K562 (cell line): ENCODE measurements around the gene TALDO1. TPM values are rescaled to one million over a fixed set of nuclear protein-coding genes. Genes with fewer than 3 reads are reported as not detected.

Experiments
- ATAC-seq: fragments of 200-7000 bp; cut with Tn5 transposase; 3 replicates; pipeline ENCODE4 v1.9.1; 2020; ENCODE audit warnings: moderate library complexity
- BruUV-seq: library from RNA; stranded (reverse); fragments of 400-500 nt; replicated peaks from 2 replicates; lab custom pipeline; 2021; lab: Mats Ljungman, UMichigan
- CTCF ChIA-PET: fragments of 300-600 bp; formaldehyde crosslinking; extraction: SDS; loops from one replicate; lab custom pipeline; 2021; ENCODE audit warnings: low intra/inter-chr PET ratio; lab: Yijun Ruan, JAX
- POLR2A ChIA-PET: fragments of 300-600, 350-650 bp; sonication (Branson Sonifier 250); formaldehyde crosslinking; extraction: SDS; loops from one replicate; lab custom pipeline; 2021; ENCODE audit warnings: antibody characterized with exemption, inconsistent platforms; lab: Yijun Ruan, JAX
- DNase-seq, 4 experiments: peaks; one replicate each; pipeline versions ENCODE4 v3.0.0 to v3.0.0-alpha.2; 2011 to 2018; ENCODE audit warnings: low spot score in 3 of 4, mixed read lengths in 3 of 4; ENCODE audit errors: extremely low read depth in 1 of 4
- FAIRE-seq: peaks from 2 replicates; lab custom pipeline; 2011; peaks lifted over from hg19 to GRCh38; lab: Jason Lieb, UNC
- H2AFZ ChIP-seq: 2 replicates; pipeline ENCODE4 v1.6.0; 2011; ENCODE audit warnings: low read depth, low read length, control low read depth, inconsistent platforms
- H3K27ac ChIP-seq: fragments of 200-600 bp; 3 replicates; pipeline ENCODE4 v1.8.0; 2011; ENCODE audit warnings: low read depth, mild to moderate bottlenecking, control low read depth, inconsistent platforms, low read length, moderate library complexity, mixed read lengths; ENCODE audit errors: extremely low read depth
- H3K27me3 ChIP-seq, 2 experiments: fragments of 300-600 bp in 1 of 2; 2 replicates in 1 of 2; 3 replicates in 1 of 2; pipeline versions ENCODE4 v1.6.0 to v1.8.0; 2011; ENCODE audit warnings: inconsistent platforms in 2 of 2, low read length in 2 of 2, mild to moderate bottlenecking in 1 of 2, mixed read lengths in 1 of 2, moderate library complexity in 1 of 2; ENCODE audit not compliant: control insufficient read depth in 2 of 2, insufficient read depth in 2 of 2
- H3K36me3 ChIP-seq: fragments of 300-600 bp; 3 replicates; pipeline ENCODE4 v1.8.0; 2011; ENCODE audit warnings: mild to moderate bottlenecking, low read length, inconsistent platforms; ENCODE audit not compliant: control insufficient read depth, insufficient read depth
- H3K4me1 ChIP-seq, 2 experiments: fragments of 200-600 bp in 1 of 2; replicated peaks in 1 of 2; 2 replicates in 1 of 2; 3 replicates in 1 of 2; pipeline versions ENCODE4 v1.5.1 to v1.8.0; 2011; ENCODE audit warnings: inconsistent platforms in 2 of 2, low read length in 2 of 2, mild to moderate bottlenecking in 1 of 2, mixed read lengths in 1 of 2, moderate library complexity in 1 of 2; ENCODE audit not compliant: control insufficient read depth in 2 of 2, insufficient read depth in 2 of 2
- H3K4me2 ChIP-seq: 2 replicates; pipeline ENCODE4 v1.6.1; 2011; ENCODE audit warnings: low read length, control low read depth, inconsistent platforms, mixed read lengths; ENCODE audit not compliant: insufficient read depth
- H3K4me3 ChIP-seq: fragments of 200-600 bp; sonication (generic), shearing (Covaris generic); 2 replicates; pipeline ENCODE4 v1.5.1; 2016; ENCODE audit warnings: control low read depth, inconsistent platforms
- H3K79me2 ChIP-seq: fragments of 200-600 bp; 3 replicates; pipeline ENCODE4 v1.8.0; 2011; ENCODE audit warnings: low read length, inconsistent platforms; ENCODE audit not compliant: control insufficient read depth, insufficient read depth
- H3K9ac ChIP-seq, 2 experiments: 2 replicates each; pipeline versions ENCODE4 v1.6.0 to v1.6.1; 2011; ENCODE audit warnings: low read depth in 2 of 2, low read length in 2 of 2, control low read depth in 1 of 2, inconsistent platforms in 1 of 2, mild to moderate bottlenecking in 1 of 2, mixed read lengths in 1 of 2; ENCODE audit not compliant: insufficient read depth in 1 of 2
- H3K9me1 ChIP-seq: one replicate; pipeline ENCODE4 v1.6.0; 2011; ENCODE audit warnings: inconsistent platforms, mild to moderate bottlenecking, low read length, moderate library complexity; ENCODE audit not compliant: control insufficient read depth, insufficient read depth
- H3K9me3 ChIP-seq: replicated peaks from 2 replicates; pipeline ENCODE4 v1.5.1; 2011; ENCODE audit warnings: low read depth, low read length, inconsistent platforms; ENCODE audit not compliant: control insufficient read depth, insufficient read depth
- H4K20me1 ChIP-seq: replicated peaks from 2 replicates; pipeline ENCODE4 v1.6.1; 2011; ENCODE audit warnings: low read length, inconsistent platforms, mixed read lengths; ENCODE audit not compliant: control insufficient read depth, insufficient read depth
- CBX5 ChIP-seq: IDR thresholded peaks from 2 replicates; pipeline ENCODE4 v1.6.1; 2014; ENCODE audit warnings: low read depth, borderline replicate concordance
- RBBP5 ChIP-seq: fragments of 200-600 bp; sonication (generic); IDR thresholded peaks from 2 replicates; pipeline ENCODE4 v1.6.1; 2012; ENCODE audit warnings: borderline replicate concordance, mild to moderate bottlenecking, low read length, control low read depth, inconsistent platforms; ENCODE audit not compliant: insufficient read depth, poor library complexity, severe bottlenecking
- TGIF2 ChIP-seq: sonication (generic); formaldehyde crosslinking; IDR thresholded peaks from 2 replicates; pipeline ENCODE4 v1.8.1; 2022; ENCODE audit warnings: mild to moderate bottlenecking, missing genetic modification reagents, moderate library complexity
- YBX1 ChIP-seq: fragments of 450-650 bp; IDR thresholded peaks from 2 replicates; pipeline ENCODE4 v1.7.1; 2016; ENCODE audit warnings: mild to moderate bottlenecking
- ZNF121 ChIP-seq: sonication (generic); formaldehyde crosslinking; conservative IDR thresholded peaks from 2 replicates; pipeline ENCODE4 v1.8.0; 2022; ENCODE audit warnings: missing genetic modification reagents
- WGBS: fragments of 100-300 bp; shearing (Covaris generic); methylation state at CpG from one replicate; pipeline ENCODE4 v1.1.6; 2016; ENCODE audit warnings: low coverage, mixed read lengths; ENCODE audit not compliant: insufficient coverage; ENCODE audit errors: missing lambda C conversion rate; 5-methylcytosine and 5-hydroxymethylcytosine counted together
- in situ Hi-C: fragments of 300-500 bp; cut with MboI; formaldehyde crosslinking; loops from 4 replicates; pipeline ENCODE4 v1.15.0; 2018; ENCODE audit warnings: inconsistent platforms, mixed read lengths
- intact Hi-C: fragments of 100-400 bp; cut with micrococcal nuclease; formaldehyde crosslinking; loops from 2 replicates; pipeline ENCODE4 v1.14.2; 2022
- polyA plus RNA-seq, 8 experiments: library from polyadenylated mRNA; depleted of rRNA in 4 of 8; stranded (reverse) in 5 of 8; unstranded in 3 of 8; fragments of >200 nt; fragmentation: Nextera tagmentation in 2 of 8; fragmentation: Illumina TruSeq in 1 of 8; extraction: Ambion mirVana in 2 of 8; extraction: Trizol in 1 of 8; gene quantifications; 2 replicates each; pipeline versions ENCODE4 v1.2.1 to v1.2.3, GENCODE V29; 2011 to 2014; ENCODE audit warnings: inconsistent platforms in 1 of 8, missing spikeins in 1 of 8
- total RNA-seq, 7 experiments: library from RNA; depleted of rRNA in 6 of 7; stranded (reverse); fragments of >200 nt in 6 of 7; fragmentation: Illumina TruSeq in 2 of 7; extraction: Trizol in 2 of 7; gene quantifications; 2 replicates each; pipeline versions ENCODE4 v1.2.1 to v1.2.3, GENCODE V29; 2011 to 2021; ENCODE audit warnings: low replicate concordance in 1 of 7
- TF ChIP-seq, protein P1 (sequence below): fragments of 250-450 bp; sonication (Bioruptor Pico); IDR thresholded peaks from 2 replicates; pipeline ENCODE4 v1.4.0; 2020
- TF ChIP-seq, protein P2 (sequence below), 3 experiments: IDR thresholded peaks in 2 of 3; conservative IDR thresholded peaks in 1 of 3; 2 replicates each; pipeline ENCODE4 v1.5.1; 2011 to 2012; ENCODE audit warnings: low read length in 3 of 3, mild to moderate bottlenecking in 3 of 3, control low read depth in 2 of 3, improper control_type of control experiment in 1 of 3, inconsistent platforms in 1 of 3, low read depth in 1 of 3, mixed read lengths in 1 of 3, moderate library complexity in 1 of 3; ENCODE audit not compliant: insufficient read depth in 2 of 3
- TF ChIP-seq, protein P3 (sequence below): fragments of 450-650 bp; formaldehyde crosslinking; IDR thresholded peaks from 2 replicates; pipeline ENCODE4 v1.4.0; 2022; ENCODE audit warnings: mild to moderate bottlenecking, moderate library complexity

Gene TALDO1
- total and polyA plus RNA-seq, 9 of the 15 experiments (the other 6 are each of a cell fraction or from before 2014, with no cell fraction given) = 260 to 541 (median 441) TPM

DNA sequence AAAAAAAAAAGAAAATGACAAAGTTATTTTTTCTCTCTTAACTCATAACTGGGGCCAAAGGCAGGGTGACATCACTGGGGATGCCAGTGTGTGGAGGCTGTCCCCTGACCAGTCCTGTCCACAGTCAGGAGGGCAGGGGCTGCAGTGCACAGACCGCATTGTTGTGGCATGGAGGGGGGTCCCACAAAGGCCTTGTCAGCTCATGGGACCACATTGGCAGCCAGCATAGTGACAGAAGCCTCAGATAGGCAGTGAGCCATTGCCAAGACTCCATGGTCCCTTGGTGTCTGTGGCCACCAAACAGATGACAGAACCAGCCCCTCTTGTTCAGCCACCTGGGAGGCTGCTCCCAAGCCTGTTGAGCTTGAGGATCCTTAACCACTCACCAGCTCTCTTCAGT, 47.5 kb upstream of the TALDO1 start:
- no peak overlapping the region for H3K27ac ChIP-seq
- H3K4me2 ChIP-seq = no peak overlapping the region
- H3K27me3 ChIP-seq = no peaks in the 10 kb centered on the region
- CTCF ChIA-PET = interaction anchor here (0.5 kb wide), 1 partner anchor 131 kb away, joined by 4 read pairs; no protein-coding TSS in a partner anchor
- TF ChIP-seq TGIF2 (CRISPR knock-in tag) (no peak), CBX5 (no peak), RBBP5 (no peak), YBX1 (no peak), ZNF121 (CRISPR knock-in tag) (no peak)
- TF ChIP-seq, protein P1, sequence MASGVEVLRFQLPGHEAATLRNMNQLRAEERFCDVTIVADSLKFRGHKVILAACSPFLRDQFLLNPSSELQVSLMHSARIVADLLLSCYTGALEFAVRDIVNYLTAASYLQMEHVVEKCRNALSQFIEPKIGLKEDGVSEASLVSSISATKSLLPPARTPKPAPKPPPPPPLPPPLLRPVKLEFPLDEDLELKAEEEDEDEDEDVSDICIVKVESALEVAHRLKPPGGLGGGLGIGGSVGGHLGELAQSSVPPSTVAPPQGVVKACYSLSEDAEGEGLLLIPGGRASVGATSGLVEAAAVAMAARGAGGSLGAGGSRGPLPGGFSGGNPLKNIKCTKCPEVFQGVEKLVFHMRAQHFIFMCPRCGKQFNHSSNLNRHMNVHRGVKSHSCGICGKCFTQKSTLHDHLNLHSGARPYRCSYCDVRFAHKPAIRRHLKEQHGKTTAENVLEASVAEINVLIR (CRISPR knock-in tag) = no peak
- TF ChIP-seq, protein P2, sequence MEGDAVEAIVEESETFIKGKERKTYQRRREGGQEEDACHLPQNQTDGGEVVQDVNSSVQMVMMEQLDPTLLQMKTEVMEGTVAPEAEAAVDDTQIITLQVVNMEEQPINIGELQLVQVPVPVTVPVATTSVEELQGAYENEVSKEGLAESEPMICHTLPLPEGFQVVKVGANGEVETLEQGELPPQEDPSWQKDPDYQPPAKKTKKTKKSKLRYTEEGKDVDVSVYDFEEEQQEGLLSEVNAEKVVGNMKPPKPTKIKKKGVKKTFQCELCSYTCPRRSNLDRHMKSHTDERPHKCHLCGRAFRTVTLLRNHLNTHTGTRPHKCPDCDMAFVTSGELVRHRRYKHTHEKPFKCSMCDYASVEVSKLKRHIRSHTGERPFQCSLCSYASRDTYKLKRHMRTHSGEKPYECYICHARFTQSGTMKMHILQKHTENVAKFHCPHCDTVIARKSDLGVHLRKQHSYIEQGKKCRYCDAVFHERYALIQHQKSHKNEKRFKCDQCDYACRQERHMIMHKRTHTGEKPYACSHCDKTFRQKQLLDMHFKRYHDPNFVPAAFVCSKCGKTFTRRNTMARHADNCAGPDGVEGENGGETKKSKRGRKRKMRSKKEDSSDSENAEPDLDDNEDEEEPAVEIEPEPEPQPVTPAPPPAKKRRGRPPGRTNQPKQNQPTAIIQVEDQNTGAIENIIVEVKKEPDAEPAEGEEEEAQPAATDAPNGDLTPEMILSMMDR (IDR thresholded peaks at IDR 0.05 in 2 of 3, conservative IDR thresholded peaks at IDR 0.05 in 1 of 3; ENCODE audit: insufficient read depth in 2 of 3, low read depth in 1 of 3, low read length in 3 of 3) = no peak
- TF ChIP-seq, protein P3, sequence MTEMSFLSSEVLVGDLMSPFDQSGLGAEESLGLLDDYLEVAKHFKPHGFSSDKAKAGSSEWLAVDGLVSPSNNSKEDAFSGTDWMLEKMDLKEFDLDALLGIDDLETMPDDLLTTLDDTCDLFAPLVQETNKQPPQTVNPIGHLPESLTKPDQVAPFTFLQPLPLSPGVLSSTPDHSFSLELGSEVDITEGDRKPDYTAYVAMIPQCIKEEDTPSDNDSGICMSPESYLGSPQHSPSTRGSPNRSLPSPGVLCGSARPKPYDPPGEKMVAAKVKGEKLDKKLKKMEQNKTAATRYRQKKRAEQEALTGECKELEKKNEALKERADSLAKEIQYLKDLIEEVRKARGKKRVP (CRISPR knock-in tag) = no peak
- TF ChIP-seq, all 486 proteins: peak for 0
- H3K4me1 ChIP-seq = peaks cover 14 to 49% of the 10 kb centered on the region in 2 experiments; a peak in 4 of 5 replicates
- H3K9ac ChIP-seq = peak overlapping the region in 1 of 2 experiments; percentile 36; a peak in 2 of 4 replicates
- peaks cover 9% of the 10 kb centered on the region; the same call in 2 of the 3 replicates for H3K36me3 ChIP-seq
- H2AFZ ChIP-seq = no peak overlapping the region
- 92% methylated on average over 1 of the region's 1 CpG for WGBS
- FAIRE-seq (no peak), DNase-seq (no peak), ATAC-seq (no peak)
- peaks cover 25% of the 10 kb centered on the region for H3K79me2 ChIP-seq
- no peaks in the 10 kb centered on the region for H3K9me1 ChIP-seq
- no peaks in the 10 kb centered on the region for H3K9me3 ChIP-seq
- no TSS peak for BruUV-seq
- intact Hi-C loops = loop anchor here (10.0 kb wide), 1 partner anchor 145 kb away; no protein-coding TSS in a partner anchor
- POLR2A ChIA-PET = no interaction called here
- H4K20me1 ChIP-seq = no peaks in the 10 kb centered on the region
- in situ Hi-C loops = no loop called here
- no peak overlapping the region for H3K4me3 ChIP-seq
